ES-I3 (cell line): Measurements from ENCODE around the gene EVI2B.
"Not testable (repeated sequence)": the region's sequence is repeated elsewhere in the genome, so short reads cannot be mapped to it uniquely, and the experiment has no call there.

Source experiments
- H3K36me3 ChIP-seq: 2 replicates; pipeline ENCODE4 v1.6.1; 2013; ENCODE audit warnings: mild to moderate bottlenecking, low read length, control low read depth, moderate library complexity; ENCODE audit not compliant: insufficient read depth
- H3K4me1 ChIP-seq: 2 replicates; pipeline ENCODE4 v1.6.1; 2013; ENCODE audit warnings: mild to moderate bottlenecking, control low read depth, low read length; ENCODE audit not compliant: insufficient read depth
- H3K9ac ChIP-seq: 2 replicates; pipeline ENCODE4 v1.6.1; 2013; ENCODE audit warnings: low read depth, mild to moderate bottlenecking, low read length, moderate library complexity
- H3K9me3 ChIP-seq: 2 replicates; pipeline ENCODE4 v1.6.1; 2013; ENCODE audit warnings: mild to moderate bottlenecking, low read length, moderate library complexity; ENCODE audit not compliant: control insufficient read depth, insufficient read depth

The EVI2B gene

GRCh38 chr17:31296142-31296541, 17.7 kb downstream of the EVI2B start:
- Histone ChIP-seq H3K9me3 (no peaks in the 10 kb centered on the region), H3K36me3 (no peaks in the 10 kb centered on the region), H3K4me1 (no peaks in the 10 kb centered on the region), H3K9ac (no peak overlapping the region)

DNA sequence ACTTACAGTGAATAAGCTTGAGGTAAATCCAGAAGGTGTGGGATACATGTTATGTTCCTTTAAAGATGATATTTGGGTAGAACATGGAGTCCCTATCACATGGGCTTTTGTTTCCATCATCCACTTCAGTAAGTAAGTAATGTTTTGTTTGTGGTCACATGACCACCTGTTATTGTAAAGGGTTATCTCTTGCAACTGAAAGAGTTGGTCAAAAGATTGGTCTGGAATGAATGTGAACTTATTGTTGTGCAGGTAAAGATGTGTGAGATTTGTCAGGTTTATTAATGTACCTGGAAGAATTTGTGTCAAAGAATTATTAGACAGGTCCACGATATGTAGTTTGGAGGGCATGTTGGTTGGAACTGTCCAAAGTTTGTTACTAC, 18.4 kb downstream of the EVI2B start:
- Histone ChIP-seq H3K9ac (no peak overlapping the region), H3K4me1 (no peaks in the 10 kb centered on the region), H3K9me3 (no peaks in the 10 kb centered on the region), H3K36me3 (no peaks in the 10 kb centered on the region)

- no peaks in the 10 kb centered on the region for H3K36me3 ChIP-seq
- H3K9me3 ChIP-seq, result no peaks in the 10 kb centered on the region
- H3K9ac ChIP-seq, result no peak overlapping the region
- H3K4me1 ChIP-seq, result no peaks in the 10 kb centered on the region
Measured at GRCh38 chr17:31294820-31295488, 18.9 kb downstream of the EVI2B start.

DNA sequence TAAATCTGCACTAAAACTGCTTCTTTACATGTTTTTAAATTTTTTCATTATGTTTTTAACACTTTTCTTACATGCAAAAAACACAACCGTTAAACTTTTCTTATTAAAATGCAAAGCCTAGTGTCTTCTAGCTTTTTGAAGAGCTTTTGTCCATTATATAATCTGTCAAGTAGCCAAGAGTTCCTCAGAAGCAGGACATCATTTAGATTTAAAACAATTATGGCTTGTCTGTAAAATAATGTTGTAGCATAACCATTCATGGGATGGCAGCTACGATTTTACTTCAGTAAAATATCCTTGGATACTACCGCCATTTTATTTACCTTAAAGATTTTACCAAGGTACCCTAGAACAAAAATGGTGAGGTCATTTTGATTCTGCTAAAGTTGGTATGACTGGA, 19.6 kb downstream of the EVI2B start:
- H3K36me3 ChIP-seq, result no peaks in the 10 kb centered on the region
- no peaks in the 10 kb centered on the region for H3K4me1 ChIP-seq
- H3K9ac ChIP-seq, result no peak overlapping the region
- no peaks in the 10 kb centered on the region for H3K9me3 ChIP-seq

DNA sequence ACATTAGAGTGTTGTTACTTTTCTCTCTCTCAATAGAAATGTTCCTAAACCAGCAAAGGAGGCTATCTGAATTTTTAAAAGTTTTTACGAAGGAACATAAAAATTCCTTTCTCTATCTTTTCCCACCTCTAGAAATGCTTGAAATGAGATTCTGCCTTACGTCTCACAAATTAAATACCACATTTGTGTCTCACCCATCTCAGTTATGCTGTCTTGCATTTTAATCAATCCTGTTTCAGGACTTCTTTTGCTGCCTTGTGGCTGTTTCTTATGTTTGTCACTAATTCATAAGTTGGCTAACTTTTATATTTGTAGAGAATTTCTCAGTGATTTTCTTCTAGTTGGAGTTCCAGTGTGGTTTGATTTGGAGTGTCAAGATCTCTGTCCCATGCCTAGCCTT, 20.3 kb downstream of the EVI2B start:
- Histone ChIP-seq H3K9ac (no peak overlapping the region), H3K9me3 (no peaks in the 10 kb centered on the region), H3K36me3 (no peaks in the 10 kb centered on the region), H3K4me1 (no peaks in the 10 kb centered on the region)

DNA sequence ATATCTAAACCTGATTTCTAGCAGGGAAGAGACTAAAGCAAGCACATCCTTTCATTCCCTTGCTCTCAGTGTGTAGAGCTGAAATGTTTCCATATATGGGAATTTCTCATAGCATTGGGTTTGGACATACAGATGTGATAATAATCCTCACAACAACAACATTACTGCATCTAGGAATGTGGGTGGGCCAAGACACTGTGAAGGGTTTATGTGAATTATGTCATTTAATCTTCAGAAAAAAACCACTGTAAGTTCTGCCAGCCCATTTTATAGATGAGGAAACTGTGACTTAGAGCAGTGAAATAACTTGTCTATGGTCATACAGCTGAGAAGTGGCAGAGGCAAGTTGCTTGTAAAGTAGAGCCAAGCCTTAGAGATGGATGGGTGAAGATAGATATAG, 22.0 kb downstream of the EVI2B start:
- H3K36me3 ChIP-seq, result no peaks in the 10 kb centered on the region
- H3K9ac ChIP-seq, result no peak overlapping the region
- H3K4me1 ChIP-seq, result no peaks in the 10 kb centered on the region
- no peaks in the 10 kb centered on the region for H3K9me3 ChIP-seq

DNA sequence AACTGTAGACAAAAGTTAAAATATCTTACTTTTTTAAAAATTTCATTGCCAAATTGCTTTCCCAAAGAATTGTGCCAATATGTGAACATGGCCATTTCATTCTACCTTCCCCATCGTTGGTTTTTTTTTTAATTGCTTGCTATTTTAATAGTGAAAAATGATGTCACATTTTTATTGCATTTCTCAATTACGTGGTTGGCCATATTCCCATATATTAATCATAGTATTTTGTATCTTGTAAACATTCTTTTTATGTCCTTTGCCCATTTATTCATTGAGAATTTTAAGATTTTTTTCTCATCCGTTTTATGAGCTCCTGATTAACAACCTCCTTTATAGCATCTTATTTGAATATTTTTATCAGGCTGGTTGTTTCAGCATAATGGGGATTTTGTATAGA, 24.1 kb downstream of the EVI2B start:
- no peaks in the 10 kb centered on the region for H3K9me3 ChIP-seq
- no peaks in the 10 kb centered on the region for H3K4me1 ChIP-seq
- no peak overlapping the region for H3K9ac ChIP-seq
- H3K36me3 ChIP-seq, result no peaks in the 10 kb centered on the region

DNA sequence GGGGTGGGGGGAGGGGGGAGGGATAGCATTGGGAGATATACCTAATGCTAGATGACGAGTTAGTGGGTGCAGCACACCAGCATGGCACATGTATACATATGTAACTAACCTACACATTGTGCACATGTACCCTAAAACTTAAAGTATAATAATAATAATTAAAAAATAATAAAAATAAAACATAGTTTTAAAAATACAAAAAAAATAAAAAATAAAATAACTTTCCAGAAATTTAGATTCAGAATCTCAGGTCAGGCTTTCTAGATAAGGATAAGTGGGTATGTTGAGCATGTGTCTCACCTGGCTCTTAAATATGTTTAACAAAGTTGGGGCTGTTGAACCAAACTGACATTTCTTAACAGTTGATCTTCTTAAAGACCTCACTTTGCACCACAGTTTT, 25.9 kb downstream of the EVI2B start:
- not testable (repeated sequence) for H3K9me3 ChIP-seq, H3K4me1 ChIP-seq, H3K36me3 ChIP-seq, H3K9ac ChIP-seq

DNA sequence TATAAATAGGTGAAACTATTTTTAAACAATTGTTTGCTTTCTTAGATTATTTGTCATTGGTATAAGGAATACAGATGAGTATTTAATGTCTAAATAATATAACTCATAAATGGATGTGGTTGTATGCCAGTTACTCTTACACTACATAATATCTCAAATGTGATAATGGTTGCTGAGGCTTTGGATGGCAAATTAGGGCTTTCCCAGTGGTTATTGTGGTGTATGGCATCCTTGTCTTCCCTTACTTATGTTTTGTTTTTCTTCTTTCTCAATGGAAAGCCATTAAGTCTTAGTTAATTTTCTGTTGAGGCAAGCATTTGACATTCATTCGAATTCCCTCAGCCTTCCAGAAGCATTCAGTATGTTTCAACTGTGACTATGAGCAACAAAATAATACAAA, 27.3 kb downstream of the EVI2B start:
- H3K9ac ChIP-seq, result no peak overlapping the region
- H3K36me3 ChIP-seq, result no peaks in the 10 kb centered on the region
- no peaks in the 10 kb centered on the region for H3K9me3 ChIP-seq
- no peaks in the 10 kb centered on the region for H3K4me1 ChIP-seq

- Histone ChIP-seq H3K36me3 (no peaks in the 10 kb centered on the region), H3K9ac (no peak overlapping the region), H3K9me3 (no peaks in the 10 kb centered on the region)
Measured at GRCh38 chr17:31283841-31284240, 30.0 kb downstream of the EVI2B start.

DNA sequence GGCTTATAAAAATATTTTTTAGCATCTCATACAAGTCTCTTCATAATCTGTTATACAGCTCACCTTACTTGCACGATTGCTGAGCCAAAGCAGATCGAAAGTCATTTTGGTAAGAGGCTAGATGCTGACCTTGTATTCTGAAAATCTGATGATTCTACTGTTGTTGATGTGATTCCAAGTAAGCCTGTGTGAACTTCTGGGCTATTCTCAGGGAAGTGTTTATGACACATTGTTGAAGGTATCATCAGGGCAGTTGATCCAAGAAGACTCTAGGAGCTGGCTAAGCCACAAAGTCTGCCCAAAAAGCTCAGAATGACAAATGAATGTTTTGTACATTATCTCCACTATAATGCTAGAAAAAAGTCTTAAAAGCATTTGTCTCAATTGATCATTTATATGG, 32.8 kb downstream of the EVI2B start:
- H3K9me3 ChIP-seq, result no peaks in the 10 kb centered on the region
- peaks cover 9% of the 10 kb centered on the region; the same call in 1 of the 2 replicates for H3K4me1 ChIP-seq
- H3K36me3 ChIP-seq, result no peaks in the 10 kb centered on the region
- no peak overlapping the region for H3K9ac ChIP-seq

More at GRCh38 chr17:31283841-31284240, 30.0 kb downstream of the EVI2B start:
- peaks cover 8% of the 10 kb centered on the region; the same call in 1 of the 2 replicates for H3K4me1 ChIP-seq

DNA sequence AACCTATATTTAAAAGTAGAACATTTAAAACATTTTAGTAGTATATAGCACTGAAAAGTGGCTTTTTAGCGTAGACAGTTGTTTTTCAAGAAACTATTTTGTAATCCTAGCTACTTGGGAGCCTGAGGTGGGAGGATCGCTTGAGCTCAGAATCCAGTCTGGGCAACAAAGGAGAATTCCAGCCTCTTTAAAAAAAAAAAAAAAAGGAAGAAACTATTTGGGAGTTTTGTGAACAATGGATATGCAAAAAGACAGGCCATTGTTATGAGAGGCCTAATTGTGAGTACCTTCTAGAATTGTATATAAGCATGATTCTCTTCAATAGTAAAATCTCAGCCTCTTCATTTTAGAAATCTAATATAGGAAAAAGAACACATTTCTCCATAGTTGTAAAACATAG, 34.5 kb downstream of the EVI2B start:
- H3K9ac ChIP-seq, result peak overlapping the region; percentile 17; the same call in 1 of the 2 replicates
- H3K4me1 ChIP-seq, result peaks cover 9% of the 10 kb centered on the region; the same call in 1 of the 2 replicates
- H3K36me3 ChIP-seq, result no peaks in the 10 kb centered on the region
- H3K9me3 ChIP-seq, result no peaks in the 10 kb centered on the region

DNA sequence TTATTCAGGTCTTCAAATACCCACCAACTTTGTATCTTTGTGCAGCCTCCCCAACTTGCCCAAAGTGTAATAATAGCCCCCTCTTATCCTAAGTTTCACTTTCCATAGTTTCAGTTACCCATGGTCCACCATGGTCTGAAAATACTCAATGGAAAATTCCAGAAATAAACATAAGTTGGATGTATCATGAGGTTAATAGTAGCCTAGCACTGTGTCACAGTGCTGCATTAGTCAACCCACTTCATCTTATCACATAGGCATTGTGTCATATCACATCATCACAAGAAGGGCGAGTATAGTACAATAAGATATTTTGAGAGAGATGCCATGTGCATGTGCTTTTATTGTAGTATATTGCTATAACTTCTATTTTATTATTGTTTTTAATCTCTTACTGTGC, 38.7 kb downstream of the EVI2B start:
- Histone ChIP-seq H3K4me1 (peaks cover 9% of the 10 kb centered on the region; the same call in 1 of the 2 replicates), H3K36me3 (no peaks in the 10 kb centered on the region), H3K9ac (no peak overlapping the region)

DNA sequence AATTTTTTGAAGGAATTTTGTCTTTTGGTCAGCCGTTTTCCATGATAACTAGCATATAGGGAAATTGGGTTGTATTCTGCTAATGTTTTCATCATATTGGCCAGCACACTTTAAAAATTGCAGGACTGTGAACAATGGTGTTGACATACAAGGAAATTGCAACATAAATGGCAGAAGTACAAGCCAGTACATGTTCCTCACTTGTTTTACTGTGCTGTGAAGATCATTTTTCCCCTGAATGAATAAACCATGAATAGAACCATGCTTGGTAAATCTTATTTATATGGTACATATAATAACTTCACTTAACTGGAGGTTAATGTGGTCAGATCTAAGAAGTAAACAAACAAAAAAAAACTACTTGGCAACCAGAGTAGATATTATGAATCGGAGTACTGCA, 39.6 kb downstream of the EVI2B start:
- H3K9ac ChIP-seq, result no peak overlapping the region
- H3K36me3 ChIP-seq, result no peaks in the 10 kb centered on the region
- peaks cover 11% of the 10 kb centered on the region for H3K4me1 ChIP-seq

More for the DNA sequence above, 38.7 kb downstream of the EVI2B start:
- H3K9me3 ChIP-seq, result no peaks in the 10 kb centered on the region

GRCh38 chr17:31273516-31273915, 40.3 kb downstream of the EVI2B start:
- no peaks in the 10 kb centered on the region for H3K36me3 ChIP-seq
- H3K4me1 ChIP-seq, result peaks cover 12% of the 10 kb centered on the region
- H3K9ac ChIP-seq, result no peak overlapping the region
- no peaks in the 10 kb centered on the region for H3K9me3 ChIP-seq

More for the DNA sequence above, 39.6 kb downstream of the EVI2B start:
- H3K9me3 ChIP-seq, result no peaks in the 10 kb centered on the region
